Endothelial cell (in vitro differentiated cells): Measurements from ENCODE around the gene TPI1. TPM values are rescaled to one million over a fixed set of nuclear protein-coding genes. Genes with fewer than 3 reads are reported as not detected.

Experiments used
- DNase-seq: peaks from one replicate; pipeline ENCODE4 v3.0.0; 2021; ENCODE audit warnings: low spot score
- H3K27ac Mint-ChIP-seq: one replicate; pipeline ENCODE4 v1.8.0; 2021; ENCODE audit warnings: mixed read lengths, inconsistent platforms; ENCODE audit not compliant: unreplicated experiment
- H3K27me3 Mint-ChIP-seq: one replicate; pipeline ENCODE4 v1.8.0; 2021; ENCODE audit warnings: mild to moderate bottlenecking, moderate library complexity, mixed read lengths, inconsistent platforms; ENCODE audit not compliant: unreplicated experiment
- H3K36me3 Mint-ChIP-seq: one replicate; pipeline ENCODE4 v1.8.0; 2021; ENCODE audit warnings: mild to moderate bottlenecking, low read depth, mixed read lengths, inconsistent platforms; ENCODE audit not compliant: unreplicated experiment
- H3K4me1 Mint-ChIP-seq: one replicate; pipeline ENCODE4 v1.8.0; 2021; ENCODE audit warnings: mild to moderate bottlenecking, mixed read lengths, inconsistent platforms; ENCODE audit not compliant: unreplicated experiment
- H3K4me3 Mint-ChIP-seq: one replicate; pipeline ENCODE4 v1.8.0; 2021; ENCODE audit warnings: mild to moderate bottlenecking, mixed read lengths, inconsistent platforms; ENCODE audit not compliant: unreplicated experiment
- H3K9me3 Mint-ChIP-seq: one replicate; pipeline ENCODE4 v1.8.0; 2021; ENCODE audit warnings: mixed read lengths, inconsistent platforms; ENCODE audit not compliant: unreplicated experiment
- total RNA-seq: library from RNA; stranded (reverse); fragmentation: NEBNext Ultra II Directional; extraction: Animal tissue kit (Norgen Biotek cat#: 25700); gene quantifications from one replicate; pipeline ENCODE4 v1.2.1, GENCODE V29; 2021; ENCODE audit not compliant: unreplicated experiment
- TF ChIP-seq, protein P1 (sequence below): fragments of 200-600 bp; sonication (generic); IDR thresholded peaks from one replicate; pipeline ENCODE4 v1.5.0; 2021; ENCODE audit warnings: antibody characterized with exemption; ENCODE audit not compliant: unreplicated experiment

The TPI1 gene
- total RNA-seq, 1 donor from 2014 or later = 356 TPM

DNA sequence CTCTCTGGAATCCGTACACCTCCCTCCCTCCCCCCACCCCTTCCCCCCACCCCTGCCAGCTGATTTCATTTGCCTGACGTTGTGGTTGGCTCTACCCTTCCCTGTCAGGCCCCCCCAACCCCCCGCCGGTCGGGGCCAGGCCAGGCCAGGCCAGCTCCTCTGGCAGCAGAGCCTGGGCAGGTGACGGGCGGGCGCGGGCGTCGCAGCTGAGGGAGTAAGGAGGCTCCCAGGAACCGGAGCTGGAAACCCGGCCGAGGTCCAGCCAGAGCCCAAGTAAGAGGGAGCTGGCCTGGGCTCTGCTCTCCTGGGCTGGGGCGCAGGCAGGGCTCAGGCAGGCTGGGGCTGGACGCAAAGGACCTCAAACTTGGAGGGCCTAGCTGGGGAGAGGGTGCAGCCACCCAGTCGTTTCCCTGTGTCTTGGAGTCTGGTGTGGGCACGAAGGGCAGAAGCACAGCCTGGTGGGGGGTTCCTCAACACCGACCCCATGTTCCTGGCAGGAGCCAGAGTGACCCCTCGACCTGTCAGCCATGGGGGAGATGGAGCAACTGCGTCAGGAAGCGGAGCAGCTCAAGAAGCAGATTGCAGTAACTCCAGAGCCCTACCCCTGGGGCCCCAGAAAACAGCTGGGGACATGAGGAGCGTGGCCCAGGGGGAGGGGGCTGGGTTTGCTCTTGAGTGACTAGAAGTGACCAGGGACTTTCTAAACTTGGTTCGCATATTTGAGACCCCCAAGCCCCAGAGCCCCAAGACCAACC is 26.4 kb upstream of the TPI1 start, which contains the start of gene GNB3:
GNB3 (plus strand) TSS at position 165 of the 755 bp plus-strand sequence; CDS start at position 528, 363 bp downstream.
- no peaks in the 10 kb centered on the region for H3K9me3 Mint-ChIP-seq
- DNase-seq = no peak
- no peak within 1 kb of the TSS for H3K4me3 Mint-ChIP-seq
- no peak within 1 kb of the TSS for H3K27ac Mint-ChIP-seq
- TF ChIP-seq, protein P1, sequence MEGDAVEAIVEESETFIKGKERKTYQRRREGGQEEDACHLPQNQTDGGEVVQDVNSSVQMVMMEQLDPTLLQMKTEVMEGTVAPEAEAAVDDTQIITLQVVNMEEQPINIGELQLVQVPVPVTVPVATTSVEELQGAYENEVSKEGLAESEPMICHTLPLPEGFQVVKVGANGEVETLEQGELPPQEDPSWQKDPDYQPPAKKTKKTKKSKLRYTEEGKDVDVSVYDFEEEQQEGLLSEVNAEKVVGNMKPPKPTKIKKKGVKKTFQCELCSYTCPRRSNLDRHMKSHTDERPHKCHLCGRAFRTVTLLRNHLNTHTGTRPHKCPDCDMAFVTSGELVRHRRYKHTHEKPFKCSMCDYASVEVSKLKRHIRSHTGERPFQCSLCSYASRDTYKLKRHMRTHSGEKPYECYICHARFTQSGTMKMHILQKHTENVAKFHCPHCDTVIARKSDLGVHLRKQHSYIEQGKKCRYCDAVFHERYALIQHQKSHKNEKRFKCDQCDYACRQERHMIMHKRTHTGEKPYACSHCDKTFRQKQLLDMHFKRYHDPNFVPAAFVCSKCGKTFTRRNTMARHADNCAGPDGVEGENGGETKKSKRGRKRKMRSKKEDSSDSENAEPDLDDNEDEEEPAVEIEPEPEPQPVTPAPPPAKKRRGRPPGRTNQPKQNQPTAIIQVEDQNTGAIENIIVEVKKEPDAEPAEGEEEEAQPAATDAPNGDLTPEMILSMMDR = no peak
- H3K36me3 Mint-ChIP-seq = peaks cover 27% of the 10 kb centered on the region
- no peaks in the 10 kb centered on the region for H3K4me1 Mint-ChIP-seq
- peaks cover 10% of the 10 kb centered on the region for H3K27me3 Mint-ChIP-seq

DNA sequence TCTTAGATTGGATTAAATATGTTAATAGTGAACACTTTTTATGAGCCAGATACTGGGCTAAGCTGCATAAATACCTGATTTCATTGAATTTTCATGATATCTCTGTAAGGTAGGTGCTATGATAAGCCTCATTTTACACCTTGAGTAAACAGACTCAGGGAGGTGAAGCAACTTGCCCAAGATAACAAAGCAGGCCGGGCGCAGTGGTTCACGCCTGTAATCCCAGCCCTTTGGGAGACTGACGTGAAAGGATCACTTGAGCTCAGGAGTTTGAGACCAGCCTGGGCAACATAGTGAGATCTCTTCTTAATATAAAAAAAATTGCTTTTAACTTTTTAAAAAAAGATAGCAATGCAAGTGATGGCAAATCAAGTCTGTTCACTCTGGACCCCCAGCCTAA is 25.3 kb upstream of the TPI1 start:
- TF ChIP-seq, protein P1 = no peak
- H3K9me3 Mint-ChIP-seq = no peaks in the 10 kb centered on the region
- no peak overlapping the region for H3K4me3 Mint-ChIP-seq
- H3K36me3 Mint-ChIP-seq = peaks cover 29% of the 10 kb centered on the region
- DNase-seq = no peak
- peaks cover 10% of the 10 kb centered on the region for H3K27me3 Mint-ChIP-seq
- no peaks in the 10 kb centered on the region for H3K4me1 Mint-ChIP-seq
- H3K27ac Mint-ChIP-seq = no peak overlapping the region

DNA sequence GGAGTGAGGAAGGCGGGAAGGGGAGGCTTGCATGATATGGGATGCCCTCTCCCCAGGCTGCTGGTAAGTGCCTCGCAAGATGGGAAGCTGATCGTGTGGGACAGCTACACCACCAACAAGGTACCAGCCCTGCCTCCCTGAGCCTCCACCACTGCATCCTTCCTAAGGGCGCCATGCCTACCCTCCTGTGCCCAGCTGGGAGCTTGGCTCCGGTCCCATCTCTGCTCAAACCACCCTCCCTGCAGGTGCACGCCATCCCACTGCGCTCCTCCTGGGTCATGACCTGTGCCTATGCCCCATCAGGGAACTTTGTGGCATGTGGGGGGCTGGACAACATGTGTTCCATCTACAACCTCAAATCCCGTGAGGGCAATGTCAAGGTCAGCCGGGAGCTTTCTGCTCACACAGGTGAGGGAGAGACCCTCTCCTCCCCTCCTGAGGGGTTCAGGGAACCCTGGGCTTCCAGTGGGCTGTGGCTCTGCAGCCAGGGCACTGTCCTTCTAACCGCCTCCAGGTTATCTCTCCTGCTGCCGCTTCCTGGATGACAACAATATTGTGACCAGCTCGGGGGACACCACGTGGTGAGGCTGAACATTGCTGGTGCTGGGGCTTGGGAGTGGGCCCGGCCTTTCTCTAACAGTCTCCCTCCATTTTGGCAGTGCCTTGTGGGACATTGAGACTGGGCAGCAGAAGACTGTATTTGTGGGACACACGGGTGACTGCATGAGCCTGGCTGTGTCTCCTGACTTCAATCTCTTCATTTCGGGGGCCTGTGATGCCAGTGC is 24.0 kb upstream of the TPI1 start:
- H3K4me3 Mint-ChIP-seq = no peak overlapping the region
- H3K27me3 Mint-ChIP-seq = peaks cover 13% of the 10 kb centered on the region
- no peak overlapping the region for H3K27ac Mint-ChIP-seq
- DNase-seq = peak; percentile 36
- H3K36me3 Mint-ChIP-seq = peaks cover 34% of the 10 kb centered on the region
- H3K4me1 Mint-ChIP-seq = no peaks in the 10 kb centered on the region
- TF ChIP-seq, protein P1 = peak; percentile 17
- H3K9me3 Mint-ChIP-seq = no peaks in the 10 kb centered on the region

DNA sequence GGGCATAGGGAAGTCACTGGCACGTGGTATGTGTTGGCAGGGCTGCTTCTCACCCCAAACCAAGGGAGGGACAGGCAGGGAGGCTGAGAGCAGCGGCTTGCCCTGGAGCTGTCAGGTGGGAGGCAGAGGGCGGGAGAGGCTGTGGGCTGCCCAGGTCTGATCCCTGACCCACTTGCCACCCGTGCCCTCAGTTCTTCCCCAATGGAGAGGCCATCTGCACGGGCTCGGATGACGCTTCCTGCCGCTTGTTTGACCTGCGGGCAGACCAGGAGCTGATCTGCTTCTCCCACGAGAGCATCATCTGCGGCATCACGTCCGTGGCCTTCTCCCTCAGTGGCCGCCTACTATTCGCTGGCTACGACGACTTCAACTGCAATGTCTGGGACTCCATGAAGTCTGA is 21.9 kb upstream of the TPI1 start:
- TF ChIP-seq, protein P1 = no peak
- Mint-ChIP-seq H3K36me3 (peaks cover 49% of the 10 kb centered on the region), H3K4me3 (no peak overlapping the region), H3K4me1 (peaks cover 4% of the 10 kb centered on the region), H3K27ac (no peak overlapping the region), H3K27me3 (peaks cover 14% of the 10 kb centered on the region), H3K9me3 (no peaks in the 10 kb centered on the region)
- DNase-seq = no peak

DNA sequence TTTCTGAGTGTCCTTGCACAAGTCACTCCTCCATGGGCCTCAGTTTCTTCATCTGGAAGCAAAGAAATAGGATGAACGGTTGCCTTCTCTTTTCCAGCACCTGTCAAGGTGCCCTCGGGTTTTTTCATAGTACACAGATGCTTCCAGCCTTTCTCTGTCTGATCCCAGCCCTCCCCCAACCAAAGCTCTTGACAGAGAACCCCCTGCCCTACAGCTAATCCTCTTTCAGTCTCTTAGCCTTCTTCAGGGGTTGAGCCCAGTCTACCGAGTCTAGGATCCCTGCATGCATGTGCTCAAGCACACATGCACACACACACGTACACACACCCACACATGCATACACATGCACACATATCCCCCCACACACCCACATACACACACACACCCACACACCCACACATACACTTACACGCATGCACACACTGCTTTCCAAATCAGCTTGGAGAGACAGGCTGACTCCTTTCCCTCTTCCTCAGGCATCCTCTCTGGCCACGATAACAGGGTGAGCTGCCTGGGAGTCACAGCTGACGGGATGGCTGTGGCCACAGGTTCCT is 20.9 kb upstream of the TPI1 start:
- H3K4me3 Mint-ChIP-seq = no peak overlapping the region
- no peaks in the 10 kb centered on the region for H3K9me3 Mint-ChIP-seq
- H3K36me3 Mint-ChIP-seq = peaks cover 49% of the 10 kb centered on the region
- no peak for DNase-seq
- H3K27me3 Mint-ChIP-seq = peaks cover 14% of the 10 kb centered on the region
- H3K27ac Mint-ChIP-seq = no peak overlapping the region
- TF ChIP-seq, protein P1 = no peak
- H3K4me1 Mint-ChIP-seq = peaks cover 11% of the 10 kb centered on the region
